A673 (cell line): ENCODE results near the gene SLC7A10.

Experiments used
- CTCF ChIP-seq: fragments of 300-800, 200-600 bp; sonication (generic); conservative IDR thresholded peaks from 2 replicates; pipeline ENCODE4 v1.5.1; 2017; ENCODE audit warnings: low read depth, mild to moderate bottlenecking, antibody characterized with exemption, low read length, moderate library complexity, mixed read lengths
- EZH2 ChIP-seq: fragments of 200-600 bp; sonication (generic); IDR thresholded peaks from 2 replicates; pipeline ENCODE4 v1.6.1; 2017; ENCODE audit warnings: borderline replicate concordance, low read depth, mild to moderate bottlenecking, mixed read lengths, antibody characterized with exemption, low read length; ENCODE audit not compliant: poor library complexity, severe bottlenecking

DNA sequence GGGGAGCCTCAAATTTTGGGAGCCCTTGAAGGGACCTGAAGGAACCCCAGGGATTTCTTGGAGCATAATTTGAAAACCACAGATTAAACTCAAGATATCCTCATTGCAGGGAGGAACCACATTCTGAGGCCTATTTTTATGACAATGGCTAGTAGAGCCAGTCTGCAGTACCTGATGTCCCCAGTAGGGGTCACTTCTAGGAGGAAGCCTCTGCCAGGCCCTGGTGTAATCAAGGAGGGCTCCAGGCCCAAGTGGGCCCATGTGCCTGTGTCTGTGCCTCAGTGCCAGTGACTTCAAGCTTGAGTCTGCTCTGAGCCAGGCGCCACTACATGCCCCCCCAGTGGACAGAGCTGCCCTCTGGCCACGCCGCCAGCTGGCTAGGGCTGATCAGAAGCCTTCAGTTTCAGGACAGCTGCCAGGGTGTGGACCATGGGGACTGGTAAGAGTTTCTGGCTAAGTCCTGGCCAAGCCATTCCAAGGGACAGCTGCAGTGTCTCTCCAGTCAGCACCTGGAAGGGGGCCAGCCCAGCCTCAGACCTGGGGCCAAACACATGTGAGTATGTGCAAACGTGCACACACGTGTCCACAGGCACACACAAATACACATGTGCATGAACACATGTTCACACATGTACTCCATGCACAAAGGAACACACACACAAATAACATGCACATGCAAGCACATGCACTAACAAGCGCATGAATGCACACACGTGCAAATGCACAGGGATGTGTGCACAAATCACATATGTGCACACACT, 20.5 kb upstream of the SLC7A10 start:
- TF ChIP-seq CTCF: peak; percentile 59
- TF ChIP-seq EZH2: no peak
